Naive thymus-derived CD8-positive, alpha-beta T cell (primary cell): ENCODE measurements around the gene CDC25B. TPM values are rescaled to one million over a fixed set of nuclear protein-coding genes. Genes with fewer than 3 reads are reported as not detected.
A peak's percentile ranks its signal among the peaks of the same experiment; 100 is the strongest.

Source experiments
- ATAC-seq, 2 donors: fragments of 150-1000 bp; cut with Tn5 transposase in 1 of 2; sonication (Bioruptor Pico), chemical (Tn5 transposase) in 1 of 2; 1 replicate in 1 of 2; 2 replicates in 1 of 2; pipeline ENCODE4 v1.10.0; 2021; ENCODE audit warnings: mild to moderate bottlenecking in 2 of 2, moderate library complexity in 2 of 2
- POLR2A ChIA-PET: fragments of 350-600 bp; sonication (Branson Sonifier 250); formaldehyde crosslinking; loops from one replicate; lab custom pipeline; 2021; ENCODE audit warnings: antibody characterized with exemption; lab: Charles Lee
- DNase-seq, 10 donors: peaks; one replicate each; pipeline versions ENCODE4 v3.0.0 to v3.0.0-alpha.2; 2020 to 2022
- H3K27ac Mint-ChIP-seq, 10 donors: one replicate each; pipeline ENCODE4 v1.8.0; 2020 to 2022; ENCODE audit warnings: mild to moderate bottlenecking in 10 of 10, mixed read lengths in 10 of 10, moderate library complexity in 4 of 10, inconsistent platforms in 1 of 10
- H3K27me3 Mint-ChIP-seq, 5 donors: one replicate each; pipeline ENCODE4 v1.8.0; 2021 to 2022; ENCODE audit warnings: mixed read lengths in 5 of 5
- H3K36me3 Mint-ChIP-seq, 3 donors: one replicate each; pipeline ENCODE4 v1.8.0; 2020 to 2022; ENCODE audit warnings: mixed read lengths in 3 of 3, mild to moderate bottlenecking in 2 of 3, inconsistent platforms in 1 of 3
- H3K4me1 Mint-ChIP-seq, 4 donors: one replicate each; pipeline ENCODE4 v1.8.0; 2021 to 2022; ENCODE audit warnings: mixed read lengths in 4 of 4
- H3K4me3 Mint-ChIP-seq, 10 donors: one replicate each; pipeline ENCODE4 v1.8.0; 2020 to 2022; ENCODE audit warnings: mild to moderate bottlenecking in 10 of 10, mixed read lengths in 10 of 10, moderate library complexity in 6 of 10, inconsistent platforms in 1 of 10
- H3K9me3 Mint-ChIP-seq, 9 donors: one replicate each; pipeline ENCODE4 v1.8.0; 2020 to 2022; ENCODE audit warnings: mixed read lengths in 9 of 9, mild to moderate bottlenecking in 3 of 9, inconsistent platforms in 1 of 9, moderate library complexity in 1 of 9
- polyA plus RNA-seq, 3 donors: library from polyadenylated mRNA; unstranded; fragments of 300-500 nt; fragmentation: Illumina TruSeq; gene quantifications; one replicate each; pipeline ENCODE4 v1.2.3, GENCODE V29; 2021
- total RNA-seq, 8 experiments: library from RNA in 2 of 8; stranded (reverse) in 2 of 8; gene quantifications; one replicate each; pipeline ENCODE4 v1.2.3 and lab custom pipeline; 2021 to 2026

Gene CDC25B
- total and polyA plus RNA-seq, 5 experiments from 2014 or later = 38.1 to 336 (median 49.7) TPM

- DNase-seq (no peak), ATAC-seq (no peak)
- no peaks in the 10 kb centered on the region for H3K27me3 Mint-ChIP-seq
Observed at GRCh38 chr20:3812259-3812681, 16.2 kb downstream of the CDC25B start.

GRCh38 chr20:3812975-3813847, 17.1 kb downstream of the CDC25B start:
- POLR2A ChIA-PET = interaction anchor here (0.8 to 4.2 kb wide), 3 partner anchors 7 to 45 kb away, joined by 3 to 65 read pairs (median 27); partner anchors contain the start of genes ADISSP and AP5S1
- Mint-ChIP-seq H3K27me3 (no peaks in the 10 kb centered on the region), H3K27ac (peak overlapping the region; percentile 89 to 99 (median 97)), H3K4me3 (peak overlapping the region; percentile 27 to 91 (median 68)), H3K9me3 (no peaks in the 10 kb centered on the region), H3K36me3 (no peaks in the 10 kb centered on the region), H3K4me1 (peaks cover 33 to 80% (median 73%) of the 10 kb centered on the region in 4 donors)
- DNase-seq (no peak), ATAC-seq (no peak)

More at GRCh38 chr20:3812259-3812681, 16.2 kb downstream of the CDC25B start:
- POLR2A ChIA-PET = interaction anchor here (1.0 to 4.2 kb wide), 3 partner anchors 8 to 44 kb away, joined by 4 to 65 read pairs (median 27); partner anchors contain the start of genes ADISSP and AP5S1
- Mint-ChIP-seq H3K4me1 (peaks cover 36 to 84% (median 76%) of the 10 kb centered on the region in 4 donors), H3K27ac (peak overlapping the region; percentile 96 to 100 (median 98)), H3K36me3 (no peaks in the 10 kb centered on the region), H3K4me3 (peak overlapping the region; percentile 87 to 94 (median 90)), H3K9me3 (no peaks in the 10 kb centered on the region)

GRCh38 chr20:3813848-3814581, 17.9 kb downstream of the CDC25B start:
- peak overlapping the region; percentile 89 to 99 (median 97) for H3K27ac Mint-ChIP-seq
- H3K4me1 Mint-ChIP-seq = peaks cover 37 to 83% (median 79%) of the 10 kb centered on the region in 4 donors
- H3K27me3 Mint-ChIP-seq = no peaks in the 10 kb centered on the region
- DNase-seq (peak in 6 of 10 donors; percentile 40 to 75 (median 47)), ATAC-seq (peak; percentile 7 to 9)
- no peaks in the 10 kb centered on the region for H3K9me3 Mint-ChIP-seq
- H3K36me3 Mint-ChIP-seq = no peaks in the 10 kb centered on the region
- POLR2A ChIA-PET = interaction anchor here (0.7 to 4.2 kb wide), 3 partner anchors 10 to 136 kb away, joined by 3 to 27 read pairs (median 4); partner anchors contain the start of gene ADISSP
- H3K4me3 Mint-ChIP-seq = peak overlapping the region; percentile 27 to 91 (median 68)

GRCh38 chr20:3814928-3815495, 18.9 kb downstream of the CDC25B start:
- POLR2A ChIA-PET = interaction anchor here (0.6 to 4.2 kb wide), 2 partner anchors 47 to 127 kb away, joined by 3 to 27 read pairs; partner anchors contain the start of gene ADISSP
- H3K4me3 Mint-ChIP-seq = peak overlapping the region in 6 of 10 donors; percentile 24 to 89 (median 74)
- DNase-seq = no peak

GRCh38 chr20:3815703-3816315, 19.7 kb downstream of the CDC25B start:
- H3K27me3 Mint-ChIP-seq = no peaks in the 10 kb centered on the region
- H3K9me3 Mint-ChIP-seq = no peaks in the 10 kb centered on the region
- H3K36me3 Mint-ChIP-seq = no peaks in the 10 kb centered on the region
- DNase-seq (peak in 7 of 10 donors; percentile 34 to 71 (median 61)), ATAC-seq (peak in 1 of 2 donors; percentile 8)
- peak overlapping the region; percentile 87 to 98 (median 94) for H3K27ac Mint-ChIP-seq
- H3K4me1 Mint-ChIP-seq = peaks cover 38 to 84% (median 80%) of the 10 kb centered on the region in 4 donors
- peak overlapping the region; percentile 6 to 89 (median 80) for H3K4me3 Mint-ChIP-seq
- POLR2A ChIA-PET = interaction anchor here (1.9 to 4.2 kb wide), 2 partner anchors 11 to 48 kb away, joined by 7 to 27 read pairs; partner anchors contain the start of gene ADISSP

More at GRCh38 chr20:3814928-3815495, 18.9 kb downstream of the CDC25B start:
- Mint-ChIP-seq H3K4me1 (peaks cover 40 to 89% (median 84%) of the 10 kb centered on the region in 4 donors), H3K9me3 (no peaks in the 10 kb centered on the region), H3K36me3 (no peaks in the 10 kb centered on the region), H3K27ac (peak overlapping the region in 8 of 10 donors; percentile 87 to 98 (median 92)), H3K27me3 (no peaks in the 10 kb centered on the region)
- ATAC-seq = no peak

GRCh38 chr20:3818155-3819151, 22.3 kb downstream of the CDC25B start:
- no peak for DNase-seq
- POLR2A ChIA-PET = interaction anchor here (0.5 to 3.4 kb wide), 8 partner anchors 7 to 1324 kb away, joined by 3 to 65 read pairs (median 4); partner anchors contain the start of gene ADISSP
- H3K4me3 Mint-ChIP-seq = peak overlapping the region in 9 of 10 donors; percentile 13 to 93 (median 52)

GRCh38 chr20:3819411-3820047, 23.4 kb downstream of the CDC25B start:
- DNase-seq (no peak), ATAC-seq (no peak)
- POLR2A ChIA-PET = interaction anchor here (0.6 to 3.4 kb wide), 10 partner anchors 8 to 1325 kb away, joined by 3 to 65 read pairs (median 4); partner anchors contain the start of gene ADISSP
- Mint-ChIP-seq H3K36me3 (peaks cover 0 to 11% (median 4%) of the 10 kb centered on the region in 3 donors), H3K27ac (peak overlapping the region; percentile 75 to 99 (median 97)), H3K9me3 (no peaks in the 10 kb centered on the region), H3K4me1 (peaks cover 21 to 62% (median 60%) of the 10 kb centered on the region in 4 donors), H3K4me3 (peak overlapping the region; percentile 66 to 95 (median 84)), H3K27me3 (no peaks in the 10 kb centered on the region)

More at GRCh38 chr20:3818155-3819151, 22.3 kb downstream of the CDC25B start:
- Mint-ChIP-seq H3K27me3 (no peaks in the 10 kb centered on the region), H3K36me3 (peaks cover 0 to 6% (median under 1%) of the 10 kb centered on the region in 3 donors), H3K27ac (peak overlapping the region; percentile 48 to 99 (median 82)), H3K4me1 (peaks cover 23 to 69% (median 67%) of the 10 kb centered on the region in 4 donors), H3K9me3 (no peaks in the 10 kb centered on the region)
- no peak for ATAC-seq

- Mint-ChIP-seq H3K36me3 (peaks cover 0 to 19% (median 4%) of the 10 kb centered on the region in 3 donors), H3K4me3 (peak within 1 kb of the TSS; percentile 82 to 95 (median 90)), H3K9me3 (no peaks in the 10 kb centered on the region), H3K27ac (peak within 1 kb of the TSS; percentile 91 to 99 (median 98)), H3K4me1 (peaks cover 20 to 55% (median 55%) of the 10 kb centered on the region in 4 donors), H3K27me3 (no peaks in the 10 kb centered on the region)
- ATAC-seq (peak; percentile 84), DNase-seq (peak; percentile 81 to 99 (median 88))
- POLR2A ChIA-PET = interaction anchor here (0.5 to 3.4 kb wide), 17 partner anchors 9 to 875 kb away, joined by 3 to 65 read pairs (median 3); partner anchors contain the start of genes ADISSP and MAVS
Observed at GRCh38 chr20:3820048-3820900, 24.2 kb downstream of the CDC25B start, which contains the start of gene AP5S1. Gene AP5S1, plus strand, starts transcription at chr20:3820547. Its CDS starts 1,571 bp downstream, at chr20:3822118.
